HG02610 (cell line): Measurements from ENCODE around the gene POLR3G.

Experiments
- ATAC-seq: cut with Tn5 transposase; IDR thresholded peaks from one replicate; pipeline ENCODE4 v1.9.1; 2021; ENCODE audit warnings: mild to moderate bottlenecking, moderate library complexity; ENCODE audit not compliant: unreplicated experiment

The POLR3G gene

DNA sequence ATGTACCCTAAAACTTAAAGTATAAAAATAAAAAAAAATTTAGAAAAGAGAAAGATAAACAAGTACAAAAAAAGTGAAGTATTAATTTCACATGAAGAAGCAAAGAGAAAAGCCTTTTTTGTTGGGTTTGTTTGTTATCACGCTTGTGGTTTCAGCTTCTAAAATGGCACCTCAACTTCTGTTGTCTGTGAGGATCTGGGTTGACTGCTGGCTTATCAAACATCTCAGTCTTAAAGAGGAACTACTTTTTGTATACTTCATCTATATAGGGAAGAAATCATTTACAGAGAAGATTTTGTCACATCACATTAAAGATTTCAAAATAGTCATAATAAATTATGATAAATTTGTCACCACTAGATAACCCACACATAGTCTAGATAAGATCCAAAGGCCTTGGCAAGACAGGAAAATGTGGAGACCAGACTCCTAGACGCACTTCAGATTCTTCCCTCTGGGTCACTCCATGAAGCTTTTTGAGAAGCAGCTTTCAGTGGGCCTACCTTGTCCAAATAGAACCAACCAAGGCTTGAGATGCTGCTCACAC lies 75.1 kb downstream of the POLR3G start:
- ATAC-seq: no peak

DNA sequence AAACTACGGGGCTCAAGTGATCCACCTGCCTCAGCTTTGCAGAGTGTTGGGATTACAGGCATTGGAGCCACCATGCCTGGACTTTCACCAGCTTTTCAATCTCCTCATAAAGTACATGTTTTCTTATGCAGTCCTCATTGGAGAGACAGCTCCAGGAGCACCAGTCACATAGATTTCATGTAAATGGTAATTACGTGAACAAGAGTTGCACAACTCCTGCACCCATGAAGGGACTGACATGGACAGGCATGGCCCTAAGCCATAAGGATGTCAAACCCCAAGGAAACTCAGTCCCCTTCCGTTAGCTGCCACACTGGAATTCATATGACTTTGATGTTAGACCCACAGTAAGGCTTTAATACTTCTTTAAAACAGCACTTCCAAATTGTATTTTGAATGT lies 76.3 kb downstream of the POLR3G start:
- no peak for ATAC-seq

DNA sequence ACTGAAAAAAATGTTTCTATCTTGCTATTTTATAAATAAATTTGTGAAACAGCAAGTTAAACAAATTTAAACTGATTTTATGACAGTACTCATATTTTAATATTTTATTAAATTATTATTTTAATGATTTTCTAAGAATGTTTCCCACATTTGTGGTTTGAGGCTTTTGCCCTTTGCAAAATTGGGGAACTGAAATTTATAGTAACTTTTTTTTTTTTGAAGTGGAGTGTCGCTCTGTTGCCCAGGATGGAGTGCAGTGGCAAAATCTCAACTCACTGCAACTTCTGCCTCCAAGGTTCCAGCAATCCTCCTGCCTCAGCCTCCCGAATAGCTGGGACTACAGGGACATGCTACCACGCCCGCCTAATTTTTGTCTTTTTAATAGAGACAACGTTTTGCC lies 76.7 kb downstream of the POLR3G start:
- ATAC-seq: no peak

DNA sequence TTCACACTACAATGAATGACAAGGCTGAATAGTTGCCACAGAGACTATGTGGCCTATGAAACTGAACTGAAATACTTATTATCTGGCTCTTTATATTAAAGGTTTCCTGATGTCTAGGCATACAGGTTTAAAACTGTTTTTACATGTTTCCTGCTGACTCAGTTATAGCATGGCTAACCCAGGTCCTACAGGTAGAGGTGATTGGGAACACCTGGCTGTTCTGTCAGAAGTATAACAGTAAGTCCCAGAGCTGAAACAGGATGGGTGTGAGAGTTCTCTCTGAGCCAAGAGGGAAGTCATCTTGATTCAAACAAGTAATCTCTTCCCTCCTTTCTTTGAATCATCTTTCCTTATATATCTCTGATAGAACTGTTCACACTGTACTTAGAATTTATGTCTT lies 79.0 kb downstream of the POLR3G start:
- ATAC-seq: no peak

DNA sequence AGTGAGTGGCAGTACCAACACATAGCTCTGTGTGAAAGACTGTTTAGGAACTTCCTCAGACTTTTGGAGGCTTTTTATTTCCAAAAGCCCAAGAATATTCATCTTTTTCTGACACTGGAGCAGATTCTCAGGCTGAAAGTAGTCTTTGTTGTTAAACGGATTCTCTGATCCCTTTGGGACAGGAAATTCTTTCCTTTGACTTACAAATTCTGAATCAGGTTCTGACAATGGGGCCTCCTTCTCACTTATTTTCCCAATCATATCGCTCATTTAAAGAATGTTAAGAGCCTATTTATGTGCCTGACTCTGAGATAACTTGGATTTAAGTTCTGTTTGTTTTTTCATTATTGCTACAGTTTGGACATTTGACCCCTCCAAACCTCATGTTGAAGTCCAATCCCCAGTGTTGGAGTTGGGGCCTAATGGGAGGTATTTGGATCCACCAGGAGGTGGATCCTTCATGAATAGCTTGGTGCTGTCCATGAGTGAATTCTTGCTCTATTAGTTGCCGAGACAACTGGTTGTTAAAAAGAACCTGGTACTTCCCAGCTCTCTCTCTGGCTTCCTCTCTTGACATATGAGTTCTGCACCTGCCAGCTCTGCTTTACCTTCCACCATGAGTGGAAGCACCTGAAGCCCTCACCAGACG lies 79.8 kb downstream of the POLR3G start:
- peak; percentile 48 for ATAC-seq

DNA sequence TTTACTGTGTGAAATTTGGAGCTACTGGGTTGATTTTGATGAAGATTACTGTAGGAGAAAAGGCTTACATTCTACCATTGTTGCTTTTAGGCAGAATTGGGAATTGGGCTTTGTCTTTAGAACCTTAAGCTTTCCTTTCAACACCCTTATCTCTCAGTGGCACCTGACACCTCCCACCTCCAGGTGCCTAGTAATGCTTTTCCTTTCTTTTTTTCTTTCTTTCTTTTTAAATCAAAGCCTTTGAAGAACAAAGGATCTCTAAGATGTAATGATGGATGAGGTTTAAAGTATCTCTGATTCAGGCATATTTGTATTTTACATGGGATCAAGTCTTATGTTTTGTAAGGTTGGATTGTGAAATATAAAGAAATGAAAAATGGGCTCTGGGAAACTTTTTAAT lies 81.0 kb downstream of the POLR3G start:
- no peak for ATAC-seq

DNA sequence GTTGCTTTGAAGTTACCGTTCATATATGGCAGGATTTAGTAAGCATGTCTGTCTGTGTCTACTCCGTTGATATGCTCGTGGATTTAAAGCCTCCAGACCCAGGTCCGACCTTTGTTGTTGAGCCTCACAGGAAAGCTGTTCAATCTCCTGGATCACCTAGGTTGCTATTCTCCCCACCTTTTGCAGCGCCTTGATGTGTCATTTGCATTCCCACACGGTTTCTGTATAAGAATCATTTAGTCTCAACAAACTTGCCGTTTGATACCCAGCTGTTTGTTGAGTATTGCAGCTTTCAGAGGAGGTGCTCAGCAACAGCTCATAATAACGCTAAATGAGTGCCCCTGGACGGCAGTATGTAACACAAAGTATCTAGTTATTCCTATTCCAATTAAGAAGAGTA lies 82.7 kb downstream of the POLR3G start:
- ATAC-seq: no peak

DNA sequence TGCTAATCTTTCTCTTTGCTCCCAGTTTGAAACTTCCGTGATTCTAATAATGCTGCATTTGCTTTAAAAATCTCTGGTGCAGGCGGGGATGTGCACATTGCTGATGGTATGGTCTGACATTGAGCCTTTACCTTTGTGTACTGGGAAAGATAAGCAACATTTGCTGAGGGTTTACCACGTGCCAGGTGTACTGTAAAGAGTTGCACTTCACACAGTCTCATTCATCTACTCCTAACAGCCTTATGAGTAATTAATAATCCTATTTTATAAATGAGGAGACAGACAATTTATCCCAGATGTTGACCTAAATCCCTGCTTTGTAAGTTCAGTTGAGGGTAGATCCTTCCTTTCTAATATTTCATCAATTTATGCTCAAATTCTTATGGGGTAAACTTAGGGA lies 83.2 kb downstream of the POLR3G start:
- ATAC-seq: no peak

DNA sequence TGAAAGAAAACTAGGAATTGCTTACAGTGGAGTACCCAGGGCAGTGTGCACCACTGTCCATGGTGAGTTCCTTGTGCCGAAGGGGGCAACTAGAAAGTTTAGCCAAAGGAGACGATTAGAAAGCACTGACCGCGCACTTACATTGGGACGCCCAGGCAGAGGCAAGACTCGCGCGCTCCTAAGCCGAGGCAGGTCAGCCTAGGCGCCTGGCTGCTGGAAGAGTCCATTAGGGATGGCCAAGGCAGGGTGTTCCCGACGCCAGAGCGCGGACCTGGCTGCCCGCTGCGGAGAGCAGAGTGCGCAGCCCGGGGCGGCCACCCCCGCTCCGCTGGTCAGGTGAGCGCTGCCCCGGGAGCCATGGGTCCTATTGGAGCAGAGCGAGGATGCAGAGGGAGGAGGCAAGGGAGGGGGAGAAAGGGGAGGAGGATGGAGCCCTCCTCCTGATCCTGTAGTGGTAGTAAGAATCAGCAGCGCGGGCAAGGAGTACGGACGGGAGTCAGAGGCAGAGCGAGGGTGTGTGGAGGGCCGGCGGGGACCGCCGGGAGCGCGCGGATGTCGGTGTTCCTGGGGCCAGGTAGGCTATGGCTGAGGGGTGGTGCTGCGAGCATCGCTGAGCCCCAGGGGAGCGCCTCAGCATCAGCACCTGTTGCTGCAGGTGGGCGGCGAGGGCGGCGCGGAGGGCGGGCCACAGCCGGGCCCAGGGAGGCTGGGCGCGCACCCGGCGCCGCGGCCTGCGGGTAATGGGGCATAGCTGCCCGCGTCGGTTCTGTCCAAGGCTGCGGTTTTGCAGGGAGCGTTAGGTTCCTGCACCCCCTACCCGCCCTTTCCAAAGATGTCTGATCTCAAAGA lies 83.9 kb downstream of the POLR3G start, which contains the start of gene ADGRV1:
Gene ADGRV1, plus strand, starts transcription at position 454 of the 849 bp plus-strand sequence. Its CDS starts 99 bp downstream, at position 553.
- peak; percentile 52 for ATAC-seq

DNA sequence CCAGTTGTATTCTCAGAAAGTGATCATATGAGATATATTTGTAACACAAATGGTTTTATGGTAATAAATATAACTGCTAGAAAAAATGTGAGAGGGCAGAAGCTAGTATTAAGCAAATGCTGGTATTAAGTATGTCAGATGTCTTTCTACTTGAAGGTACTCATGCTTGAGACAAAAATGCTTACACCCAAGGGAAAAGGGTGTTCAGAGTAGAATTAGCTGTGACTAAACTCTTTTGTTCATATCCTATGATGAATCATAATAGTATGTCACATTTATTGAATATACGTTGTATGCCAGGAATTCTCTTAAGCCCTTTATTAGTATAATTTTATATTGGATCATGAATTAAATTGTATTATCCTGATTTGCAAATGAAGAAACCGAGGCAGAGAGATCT lies 86.1 kb downstream of the POLR3G start:
- ATAC-seq: no peak

DNA sequence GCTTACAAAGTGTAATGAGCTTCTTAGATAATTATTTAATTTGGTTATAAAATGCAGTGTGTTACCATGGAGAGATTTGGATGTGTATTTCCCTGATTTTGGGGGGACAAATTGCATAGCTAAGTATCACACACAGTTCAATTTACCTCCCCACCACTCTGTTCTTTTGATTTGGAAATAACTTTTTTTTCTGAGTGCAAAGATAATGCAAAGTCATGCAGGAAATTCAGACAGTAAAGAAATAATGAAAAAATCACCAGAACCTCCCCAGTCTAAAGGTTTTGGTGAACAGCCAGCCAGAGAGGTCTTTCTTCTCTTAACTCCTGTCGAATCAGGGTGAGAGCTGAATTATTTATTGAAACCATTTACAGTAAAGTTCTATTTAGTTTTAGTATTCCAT lies 87.1 kb downstream of the POLR3G start:
- no peak for ATAC-seq

DNA sequence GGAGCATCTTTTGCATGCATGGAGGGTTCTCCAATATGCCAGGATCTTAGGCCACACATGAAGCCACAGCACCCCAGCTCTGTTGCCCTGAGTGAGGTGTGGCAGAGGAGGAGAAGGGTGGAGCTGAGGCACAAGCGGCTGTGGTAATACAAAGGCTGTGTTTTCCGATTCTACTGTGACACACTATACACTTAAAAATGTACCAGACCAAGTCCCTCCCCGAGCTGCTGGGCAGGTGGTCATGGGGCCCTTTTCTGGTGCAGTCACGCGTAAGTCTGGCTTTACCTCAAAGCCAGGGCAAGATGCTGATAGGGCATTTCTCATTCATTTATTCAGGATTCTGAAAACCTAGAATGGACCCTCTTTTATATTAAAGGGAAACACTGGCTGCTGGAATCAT lies 87.7 kb downstream of the POLR3G start:
- no peak for ATAC-seq

DNA sequence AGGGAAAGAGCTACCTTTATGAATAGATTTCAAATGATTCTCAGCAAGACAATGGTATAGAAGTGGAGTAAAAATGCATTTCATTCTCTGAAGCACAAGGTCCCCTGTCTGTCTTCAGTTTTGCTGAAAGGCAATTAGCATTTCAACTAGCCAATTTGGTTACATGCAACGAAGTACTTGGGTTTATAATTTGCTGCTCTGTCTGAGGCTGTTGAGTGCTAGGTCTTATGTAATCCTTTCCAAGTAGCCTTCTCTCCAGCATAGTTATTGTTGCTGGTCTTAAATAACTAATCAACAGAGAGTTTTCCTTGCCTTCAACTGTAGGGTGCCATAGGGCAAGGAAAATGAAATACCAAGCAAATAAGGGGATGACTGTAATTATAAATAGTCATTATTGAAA lies 88.4 kb downstream of the POLR3G start:
- no peak for ATAC-seq
